GM10248 (cell line): Measurements from ENCODE around the gene XRCC4.

Experiments used
- CTCF ChIA-PET: fragments of 300-600 bp; sonication (Branson Sonifier 250); formaldehyde crosslinking; extraction: SDS; loops from one replicate; lab custom pipeline; 2021; ENCODE audit warnings: antibody characterized with exemption; lab: Yijun Ruan, JAX
- POLR2A ChIA-PET: fragments of 350-650 bp; sonication (Branson Sonifier 250); formaldehyde crosslinking; extraction: SDS; loops from one replicate; lab custom pipeline; 2020; ENCODE audit warnings: antibody characterized with exemption; lab: Yijun Ruan, JAX
- DNase-seq: peaks from one replicate; pipeline ENCODE4 v3.0.0; 2012; ENCODE audit errors: extremely low spot score
- CTCF ChIP-seq: IDR thresholded peaks from 2 replicates; pipeline ENCODE4 v1.5.1; 2012; ENCODE audit warnings: mild to moderate bottlenecking, low read depth; ENCODE audit errors: extremely low read depth, missing control alignments, control extremely low read depth

The XRCC4 gene

GRCh38 chr5:83374547-83374946 is 297.2 kb downstream of the XRCC4 start:
- no peak for DNase-seq
- POLR2A ChIA-PET, result no interaction called here
- TF ChIP-seq CTCF, result no peak
- CTCF ChIA-PET, result interaction anchor here (0.9 to 1.3 kb wide), 2 partner anchors 13 to 26 kb away, joined by 3 read pairs; no protein-coding TSS in a partner anchor

- no peak for DNase-seq
- ChIA-PET CTCF (interaction anchor here (0.9 to 1.3 kb wide), 2 partner anchors 12 to 25 kb away, joined by 3 read pairs; no protein-coding TSS in a partner anchor), POLR2A (no interaction called here)
- TF ChIP-seq CTCF, result no peak
These were observed 297.9 kb downstream of the XRCC4 start for GRCh38 chr5:83375049-83375745.

GRCh38 chr5:83376461-83376860 is 299.1 kb downstream of the XRCC4 start:
- POLR2A ChIA-PET, result no interaction called here

GRCh38 chr5:83377131-83377865 is 300.0 kb downstream of the XRCC4 start:
- CTCF ChIA-PET, result interaction anchor here (1.3 kb wide), 1 partner anchor 10 kb away, joined by 5 read pairs; no protein-coding TSS in a partner anchor
- no peak for TF ChIP-seq CTCF
- POLR2A ChIA-PET, result no interaction called here
- DNase-seq, result no peak

More at GRCh38 chr5:83376461-83376860, 299.1 kb downstream of the XRCC4 start:
- no peak for TF ChIP-seq CTCF
- no peak for DNase-seq
- CTCF ChIA-PET, result no interaction called here

GRCh38 chr5:83378624-83379289 is 301.4 kb downstream of the XRCC4 start:
- CTCF ChIA-PET, result interaction anchor here (1.3 to 1.9 kb wide), 2 partner anchors 11 to 31 kb away, joined by 3 to 5 read pairs; no protein-coding TSS in a partner anchor
- TF ChIP-seq CTCF, result no peak
- DNase-seq, result no peak
- POLR2A ChIA-PET, result no interaction called here

GRCh38 chr5:83385812-83386211 is 308.5 kb downstream of the XRCC4 start:
- DNase-seq, result no peak
- CTCF ChIA-PET, result interaction anchor here (1.2 to 2.1 kb wide), 2 partner anchors 9 to 11 kb away, joined by 4 to 7 read pairs; no protein-coding TSS in a partner anchor
- POLR2A ChIA-PET, result no interaction called here
- no peak for TF ChIP-seq CTCF
